NCI-H510A treated with DMSO at 0.1 percent for 48 hours (cell line): ENCODE results near the gene GIMAP7.
"Not testable (repeated sequence)": the region's sequence is repeated elsewhere in the genome, so short reads cannot be mapped to it uniquely, and the experiment has no call there.

Experiments
- DNase-seq: peaks from one replicate; lab custom pipeline; 2025; lab: John Stamatoyannopoulos, UW

Gene GIMAP7

DNA sequence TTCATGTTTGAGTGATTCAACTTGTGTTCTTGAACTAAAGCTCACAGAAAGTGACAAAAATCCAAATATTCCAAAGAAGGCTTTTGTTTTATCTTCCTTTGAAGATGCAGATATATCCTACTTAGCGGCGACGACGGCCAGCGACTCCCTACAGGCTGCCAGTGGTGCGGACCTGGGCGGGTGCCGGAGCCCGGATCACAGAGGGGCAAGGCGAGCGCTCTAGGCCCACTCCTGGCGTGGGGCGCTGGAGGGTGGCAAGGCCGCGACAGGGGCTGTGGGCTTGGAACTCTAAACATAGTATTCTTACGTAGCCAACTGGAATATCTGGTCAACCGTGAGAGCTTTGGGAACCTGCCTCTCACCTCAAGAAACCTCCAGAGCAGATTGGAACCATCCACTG, 914 bp upstream of the GIMAP7 start:
- DNase-seq = no peak

DNA sequence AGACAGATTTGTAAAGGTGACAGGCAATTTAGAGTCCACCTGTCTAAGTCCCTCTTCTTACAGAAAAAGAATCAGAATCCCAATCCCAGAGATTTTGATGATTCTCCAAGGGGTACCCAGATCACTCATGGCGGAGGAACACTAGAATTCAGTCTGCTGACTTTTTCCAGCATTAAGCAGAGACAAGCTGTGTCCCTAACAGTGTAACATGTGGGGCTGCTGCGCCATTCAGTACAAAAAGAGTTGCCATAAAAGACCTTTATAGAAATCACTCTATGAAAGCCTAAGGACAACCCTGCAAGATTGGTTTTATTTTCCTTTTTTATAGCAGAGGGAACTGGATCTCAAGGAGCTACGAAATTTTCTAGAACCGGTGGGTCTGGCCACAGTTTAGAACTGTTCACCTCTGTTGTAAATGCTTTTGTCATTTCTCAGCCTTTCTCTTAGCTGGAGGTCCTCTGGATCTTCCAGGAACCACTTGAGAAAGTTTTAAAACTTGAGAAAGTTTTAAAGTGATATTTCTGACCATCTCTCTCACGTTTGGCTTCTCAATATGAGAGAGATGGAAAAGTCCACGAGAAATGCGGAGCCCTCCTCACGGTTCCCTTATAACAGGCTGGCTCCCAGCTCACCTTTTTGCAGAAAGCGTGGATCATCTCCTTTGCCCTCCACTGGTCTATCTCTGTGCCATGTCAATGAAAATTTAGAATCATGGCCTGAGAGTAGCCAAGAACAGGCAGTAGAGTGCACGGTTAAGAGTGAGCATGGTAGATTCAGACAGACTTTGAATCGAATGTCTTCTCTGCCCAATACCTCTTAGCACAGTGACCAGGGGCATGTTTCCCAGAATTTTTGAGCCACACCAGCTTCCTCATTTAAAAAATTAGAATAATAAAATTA, 826 bp downstream of the GIMAP7 start:
- DNase-seq = no peak

GRCh38 chr7:150516956-150517745, 2.5 kb downstream of the GIMAP7 start:
- DNase-seq = no peak

DNA sequence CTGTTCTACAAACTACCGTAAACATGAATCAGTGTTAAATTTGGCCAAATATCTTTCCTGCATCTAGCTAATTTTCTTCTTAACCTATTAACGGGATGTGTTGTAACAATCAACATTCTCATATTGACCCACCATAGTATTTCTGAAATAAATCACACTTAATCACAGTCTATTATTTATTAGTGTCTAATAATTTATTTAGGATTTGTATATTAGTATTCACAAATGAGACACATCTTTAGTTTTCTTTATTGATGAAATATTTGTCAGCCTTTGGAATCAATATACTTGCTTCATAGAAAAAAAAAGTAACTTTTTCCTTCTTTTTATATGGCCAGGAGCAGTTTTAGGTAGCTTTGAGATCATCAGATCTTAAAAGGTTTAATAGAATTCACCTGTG, 4.6 kb downstream of the GIMAP7 start:
- DNase-seq = no peak

GRCh38 chr7:150520145-150520544, 5.5 kb downstream of the GIMAP7 start:
- DNase-seq = no peak

DNA sequence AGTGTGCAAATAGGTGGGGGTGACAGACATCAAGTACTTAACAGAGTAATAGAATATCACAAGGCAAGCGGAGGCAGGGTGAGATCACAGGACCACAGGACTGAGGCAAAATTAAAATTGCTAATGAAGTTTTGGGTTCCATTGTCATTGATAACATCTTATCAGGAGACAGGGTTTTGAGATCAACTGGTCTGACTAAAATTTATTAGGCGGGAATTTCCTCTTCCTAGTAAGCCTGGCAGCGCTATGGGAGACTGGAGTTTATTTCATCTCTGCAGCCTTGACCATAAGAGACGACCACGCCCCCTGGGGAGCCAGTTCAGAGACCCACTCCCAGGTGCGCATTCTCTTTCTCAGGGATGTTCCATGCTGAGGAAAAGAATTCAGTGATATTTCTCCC, 8.3 kb downstream of the GIMAP7 start:
- not testable (repeated sequence) for DNase-seq

GRCh38 chr7:150524018-150524417, 9.3 kb downstream of the GIMAP7 start:
- no peak for DNase-seq

DNA sequence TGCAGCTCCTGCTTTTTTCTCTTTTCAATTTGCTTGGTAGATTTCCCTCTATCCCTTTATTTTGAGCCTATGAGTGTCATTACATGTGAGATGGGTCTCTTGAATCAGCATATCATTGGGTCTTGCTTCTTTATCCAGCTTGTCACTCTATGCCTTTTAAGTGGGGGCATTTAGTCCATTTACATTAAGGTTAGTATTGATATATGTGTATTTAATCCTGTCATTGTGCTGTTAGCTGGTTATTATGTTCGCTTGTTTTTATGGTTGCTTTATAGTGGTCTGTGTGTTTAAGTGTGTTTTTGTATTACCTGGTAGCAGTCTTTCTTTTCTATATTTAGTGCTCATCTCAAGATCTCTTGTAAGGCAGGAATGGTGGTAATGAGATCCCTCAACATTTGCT, 17.0 kb downstream of the GIMAP7 start:
- no peak for DNase-seq

GRCh38 chr7:150538259-150538658, 23.6 kb downstream of the GIMAP7 start:
- DNase-seq = no peak

- DNase-seq = no peak
These were observed 38.5 kb downstream of the GIMAP7 start for GRCh38 chr7:150553163-150553562.

GRCh38 chr7:150556521-150557138, 42.0 kb downstream of the GIMAP7 start:
- no peak for DNase-seq

DNA sequence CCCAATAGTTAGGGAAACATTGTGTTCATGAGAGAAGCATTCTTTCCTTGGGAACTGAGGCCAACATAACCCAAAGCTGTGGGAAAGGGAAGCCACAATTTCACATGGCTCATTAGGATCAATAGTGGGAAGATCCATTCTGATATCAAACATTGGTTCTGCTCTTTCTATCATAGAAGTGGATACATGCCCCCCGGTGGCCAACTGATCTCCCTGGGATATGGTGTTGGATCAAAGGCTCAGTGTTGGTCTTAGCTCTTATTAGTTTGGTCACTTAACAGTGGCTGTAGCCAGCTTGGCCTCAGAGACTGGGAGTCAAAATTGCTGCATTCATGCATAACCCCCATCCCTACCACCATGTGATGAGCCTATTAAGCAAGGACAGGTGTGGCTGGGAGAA, 45.8 kb downstream of the GIMAP7 start:
- DNase-seq = no peak

DNA sequence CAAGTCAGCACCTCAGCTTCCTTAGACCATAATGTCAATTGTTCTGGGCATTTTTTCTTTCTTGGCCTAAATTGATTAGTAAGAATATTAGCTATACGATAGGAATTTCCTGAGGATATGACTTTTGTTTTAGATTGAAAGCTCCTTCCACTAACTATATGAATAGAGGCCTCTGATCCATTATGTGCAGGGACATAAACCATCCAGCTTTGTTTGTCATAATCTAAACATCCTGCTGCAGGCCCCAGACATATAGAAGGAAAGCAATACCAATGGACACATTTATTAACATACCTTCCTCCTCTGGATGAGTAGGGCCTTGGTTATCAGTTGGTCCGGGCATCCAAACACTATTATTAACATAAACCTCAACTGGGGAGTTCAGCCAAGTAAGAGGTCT, 48.2 kb downstream of the GIMAP7 start:
- DNase-seq = no peak

GRCh38 chr7:150564006-150564405, 49.3 kb downstream of the GIMAP7 start:
- no peak for DNase-seq

- DNase-seq = no peak
These were observed 49.9 kb downstream of the GIMAP7 start for GRCh38 chr7:150564566-150564965.

- no peak for DNase-seq
These were observed 50.6 kb downstream of the GIMAP7 start for GRCh38 chr7:150565239-150565638.

DNA sequence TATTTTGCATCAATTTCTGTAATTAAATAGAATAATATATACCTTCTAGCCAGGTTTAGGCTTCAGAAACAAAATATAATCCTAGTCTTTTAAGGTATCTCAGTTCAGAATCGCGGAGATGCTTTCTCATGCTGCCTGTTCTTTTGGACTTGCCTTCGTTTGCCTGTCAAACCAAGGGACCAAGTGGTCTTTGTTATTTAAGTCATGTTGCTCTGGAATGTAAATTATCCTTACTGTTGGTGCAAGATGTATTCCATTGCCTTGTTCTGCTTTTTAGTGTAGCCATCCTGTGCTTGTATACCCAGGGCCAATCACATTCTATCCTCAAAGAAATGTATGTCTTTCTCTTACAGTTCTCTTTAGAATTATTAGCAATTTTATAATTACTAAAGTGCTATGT, 51.5 kb downstream of the GIMAP7 start:
- DNase-seq = no peak

- DNase-seq = no peak
These were observed 51.9 kb downstream of the GIMAP7 start for GRCh38 chr7:150566572-150566971.

GRCh38 chr7:150567169-150567568, 52.5 kb downstream of the GIMAP7 start, which contains the start of gene GIMAP4:
Gene GIMAP4 (plus strand): TSS chr7:150567390. CDS start chr7:150569902, 2,512 bp downstream.
- no peak for DNase-seq

DNA sequence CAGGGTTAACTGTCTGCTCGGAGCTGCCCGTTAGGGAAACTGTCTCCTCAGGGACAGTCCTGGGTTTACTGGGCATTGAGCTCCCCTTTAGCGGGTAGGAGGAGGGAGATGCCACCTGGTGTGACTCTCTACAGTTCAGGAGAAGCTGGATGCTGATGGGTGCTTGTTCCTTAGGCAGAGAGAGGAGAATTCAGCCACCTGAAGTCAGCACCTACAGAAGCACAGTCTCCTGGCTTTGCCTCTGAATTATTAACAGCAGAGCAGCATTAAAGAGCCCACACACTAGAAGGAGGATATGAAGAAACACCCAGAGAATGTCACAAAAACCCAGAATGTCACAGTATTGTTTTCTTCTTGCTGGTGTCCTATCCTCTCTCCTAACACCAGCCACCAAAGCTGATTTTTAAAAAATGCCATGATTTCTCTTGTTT, 53.2 kb downstream of the GIMAP7 start:
- no peak for DNase-seq

- no peak for DNase-seq
These were observed 54.0 kb downstream of the GIMAP7 start for GRCh38 chr7:150568714-150569113.

DNA sequence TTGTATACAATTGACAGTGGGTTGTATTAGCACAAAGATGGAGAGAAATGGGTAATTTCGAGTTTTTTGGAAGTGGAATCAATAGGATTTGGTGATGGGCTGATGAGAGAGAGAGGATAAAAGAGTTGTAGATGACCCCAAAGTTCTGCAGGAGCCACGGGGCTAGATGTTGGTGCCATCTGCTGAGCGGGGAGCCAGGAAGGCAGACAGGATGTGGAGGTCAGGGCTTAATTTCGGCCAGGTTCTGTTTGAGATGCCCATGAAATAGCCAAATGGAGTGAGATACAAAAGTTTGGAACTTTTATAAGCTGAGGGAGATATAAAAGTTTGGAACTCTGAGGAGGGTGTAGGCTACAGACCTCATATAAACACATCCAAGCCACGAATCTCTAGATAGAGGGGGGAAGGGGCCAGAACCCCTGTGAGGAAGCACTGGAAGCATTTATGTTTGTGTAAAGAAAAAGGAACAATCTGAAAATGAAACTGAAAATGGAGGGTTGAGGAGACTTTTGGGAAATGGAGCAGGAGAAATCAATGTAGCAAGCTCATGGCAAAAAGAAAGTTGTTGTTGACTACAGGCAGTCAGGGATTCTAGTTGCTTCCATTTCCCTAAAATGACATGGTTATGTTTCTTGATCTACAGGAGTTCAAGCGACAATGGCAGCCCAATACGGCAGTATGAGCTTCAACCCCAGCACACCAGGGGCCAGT, 54.7 kb downstream of the GIMAP7 start:
- no peak for DNase-seq
